Ishikawa (cell line): ENCODE measurements around the gene NKAIN2.

ENCODE experiments used
- CEBPB ChIP-seq: IDR thresholded peaks from 2 replicates; pipeline ENCODE4 v1.6.1; 2012
- CREB1 ChIP-seq: IDR thresholded peaks from 2 replicates; pipeline ENCODE4 v1.6.1; 2012; ENCODE audit warnings: low read depth
- EGR1 ChIP-seq: IDR thresholded peaks from 2 replicates; pipeline ENCODE4 v1.6.1; 2012
- EP300 ChIP-seq: IDR thresholded peaks from 2 replicates; pipeline ENCODE4 v1.6.1; 2012; ENCODE audit warnings: borderline replicate concordance
- RAD21 ChIP-seq: IDR thresholded peaks from 2 replicates; pipeline ENCODE4 v1.6.1; 2012; ENCODE audit warnings: low read depth
- TAF1 ChIP-seq: IDR thresholded peaks from 2 replicates; pipeline ENCODE4 v1.6.1; 2012; ENCODE audit warnings: low read depth, mild to moderate bottlenecking
- TCF12 ChIP-seq: IDR thresholded peaks from 2 replicates; pipeline ENCODE4 v1.6.1; 2012; ENCODE audit warnings: low read depth
- TEAD4 ChIP-seq: IDR thresholded peaks from 2 replicates; pipeline ENCODE4 v1.6.1; 2012
- ZBTB7A ChIP-seq: IDR thresholded peaks from 2 replicates; pipeline ENCODE4 v1.6.1; 2012; ENCODE audit warnings: low read depth
- TF ChIP-seq, protein P1 (sequence below): IDR thresholded peaks from 2 replicates; pipeline ENCODE4 v1.6.1; 2012
- TF ChIP-seq, protein P2 (sequence below): IDR thresholded peaks from 2 replicates; pipeline ENCODE4 v1.6.1; 2012; ENCODE audit warnings: low read depth, mild to moderate bottlenecking

GRCh38 chr6:124433387-124434160 lies 629.9 kb downstream of the NKAIN2 start:
- TF ChIP-seq TEAD4, result no peak
- TF ChIP-seq, protein P1, sequence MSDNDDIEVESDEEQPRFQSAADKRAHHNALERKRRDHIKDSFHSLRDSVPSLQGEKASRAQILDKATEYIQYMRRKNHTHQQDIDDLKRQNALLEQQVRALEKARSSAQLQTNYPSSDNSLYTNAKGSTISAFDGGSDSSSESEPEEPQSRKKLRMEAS, result no peak
- TF ChIP-seq CREB1, result no peak
- no peak for TF ChIP-seq EP300
- TF ChIP-seq CEBPB, result no peak
- TF ChIP-seq ZBTB7A, result no peak
- no peak for TF ChIP-seq TCF12
- TF ChIP-seq, protein P2, sequence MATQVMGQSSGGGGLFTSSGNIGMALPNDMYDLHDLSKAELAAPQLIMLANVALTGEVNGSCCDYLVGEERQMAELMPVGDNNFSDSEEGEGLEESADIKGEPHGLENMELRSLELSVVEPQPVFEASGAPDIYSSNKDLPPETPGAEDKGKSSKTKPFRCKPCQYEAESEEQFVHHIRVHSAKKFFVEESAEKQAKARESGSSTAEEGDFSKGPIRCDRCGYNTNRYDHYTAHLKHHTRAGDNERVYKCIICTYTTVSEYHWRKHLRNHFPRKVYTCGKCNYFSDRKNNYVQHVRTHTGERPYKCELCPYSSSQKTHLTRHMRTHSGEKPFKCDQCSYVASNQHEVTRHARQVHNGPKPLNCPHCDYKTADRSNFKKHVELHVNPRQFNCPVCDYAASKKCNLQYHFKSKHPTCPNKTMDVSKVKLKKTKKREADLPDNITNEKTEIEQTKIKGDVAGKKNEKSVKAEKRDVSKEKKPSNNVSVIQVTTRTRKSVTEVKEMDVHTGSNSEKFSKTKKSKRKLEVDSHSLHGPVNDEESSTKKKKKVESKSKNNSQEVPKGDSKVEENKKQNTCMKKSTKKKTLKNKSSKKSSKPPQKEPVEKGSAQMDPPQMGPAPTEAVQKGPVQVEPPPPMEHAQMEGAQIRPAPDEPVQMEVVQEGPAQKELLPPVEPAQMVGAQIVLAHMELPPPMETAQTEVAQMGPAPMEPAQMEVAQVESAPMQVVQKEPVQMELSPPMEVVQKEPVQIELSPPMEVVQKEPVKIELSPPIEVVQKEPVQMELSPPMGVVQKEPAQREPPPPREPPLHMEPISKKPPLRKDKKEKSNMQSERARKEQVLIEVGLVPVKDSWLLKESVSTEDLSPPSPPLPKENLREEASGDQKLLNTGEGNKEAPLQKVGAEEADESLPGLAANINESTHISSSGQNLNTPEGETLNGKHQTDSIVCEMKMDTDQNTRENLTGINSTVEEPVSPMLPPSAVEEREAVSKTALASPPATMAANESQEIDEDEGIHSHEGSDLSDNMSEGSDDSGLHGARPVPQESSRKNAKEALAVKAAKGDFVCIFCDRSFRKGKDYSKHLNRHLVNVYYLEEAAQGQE, result no peak
- TF ChIP-seq TAF1, result no peak
- no peak for TF ChIP-seq EGR1
- TF ChIP-seq RAD21, result no peak
